Ecto neural progenitor cell (in vitro differentiated cells): Measurements from ENCODE around the gene SEC31B.

Experiments used
- DNase-seq: peaks from one replicate; pipeline ENCODE4 v3.0.0-alpha.2; 2018; ENCODE audit warnings: low spot score

SEC31B gene

DNA sequence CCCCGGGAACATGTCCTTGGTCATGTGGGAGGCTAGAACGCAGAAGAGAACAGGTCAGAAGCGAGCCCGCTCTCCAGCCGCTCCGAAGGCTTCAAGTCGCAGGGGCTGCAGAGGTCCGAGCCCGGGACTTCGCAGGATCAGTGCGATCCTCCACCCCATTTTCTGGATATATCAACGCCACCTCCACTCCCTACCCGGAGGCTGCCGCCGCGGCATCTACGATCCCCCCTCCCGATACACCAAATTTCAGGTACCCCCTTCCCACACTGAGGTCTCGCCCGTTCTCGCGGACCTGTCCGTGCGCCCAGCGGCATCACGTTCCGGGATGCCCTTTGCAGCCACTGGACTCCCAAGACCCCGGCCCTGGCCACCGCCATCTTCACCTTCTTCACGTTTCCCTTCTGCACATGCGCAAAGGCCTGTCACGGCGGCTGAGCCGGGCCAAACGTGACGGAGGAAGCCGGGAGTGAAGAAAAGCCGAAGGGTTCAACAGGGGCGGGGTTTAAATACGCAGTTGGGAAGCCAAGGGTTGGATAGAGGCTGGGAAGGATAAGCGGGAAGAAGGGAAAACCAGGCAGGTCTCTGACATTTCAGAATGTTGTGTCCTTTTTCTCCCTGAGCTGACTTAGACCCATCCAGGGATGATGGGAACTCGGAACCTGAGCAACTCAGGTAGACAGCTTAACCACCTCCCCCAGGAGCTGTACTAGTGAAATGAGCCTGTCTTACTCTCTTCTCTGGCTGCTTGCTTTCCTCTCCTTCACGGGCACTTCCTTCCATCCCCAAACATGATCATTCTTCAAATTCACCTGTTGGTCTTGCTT, 10.0 kb upstream of the SEC31B start, which contains the start of gene NDUFB8:
TSS of gene NDUFB8 (minus strand) at position 397 of the 824 bp plus-strand sequence. CDS start at position 377, 20 bp downstream.
- peak; percentile 92 for DNase-seq

DNA sequence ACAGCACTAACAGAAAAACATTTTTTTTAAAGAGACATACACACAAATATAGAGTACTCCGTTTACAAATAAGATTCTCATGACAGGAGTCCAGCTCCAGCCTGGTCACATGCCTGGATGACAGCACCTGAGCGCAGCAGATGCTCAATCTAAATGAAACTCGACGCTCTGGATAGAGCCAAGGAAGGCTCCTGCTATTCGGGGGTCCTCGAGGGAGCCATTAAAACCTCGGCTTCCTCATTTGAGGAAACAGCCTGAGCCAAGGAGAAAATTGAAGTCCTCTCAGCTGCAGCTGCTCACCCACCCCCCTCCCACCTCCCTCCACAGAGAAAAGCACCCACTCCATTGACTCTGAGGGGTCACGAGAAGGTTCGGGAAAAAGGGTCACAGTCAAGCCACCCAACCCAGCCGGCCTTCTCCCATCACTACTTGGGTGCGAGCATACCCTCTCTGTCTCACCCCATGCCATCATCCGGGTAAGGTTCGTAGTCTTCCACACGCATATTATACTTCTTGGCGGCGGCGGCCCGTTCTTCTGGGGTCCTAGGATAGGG, 9.3 kb upstream of the SEC31B start:
- DNase-seq, result no peak

DNA sequence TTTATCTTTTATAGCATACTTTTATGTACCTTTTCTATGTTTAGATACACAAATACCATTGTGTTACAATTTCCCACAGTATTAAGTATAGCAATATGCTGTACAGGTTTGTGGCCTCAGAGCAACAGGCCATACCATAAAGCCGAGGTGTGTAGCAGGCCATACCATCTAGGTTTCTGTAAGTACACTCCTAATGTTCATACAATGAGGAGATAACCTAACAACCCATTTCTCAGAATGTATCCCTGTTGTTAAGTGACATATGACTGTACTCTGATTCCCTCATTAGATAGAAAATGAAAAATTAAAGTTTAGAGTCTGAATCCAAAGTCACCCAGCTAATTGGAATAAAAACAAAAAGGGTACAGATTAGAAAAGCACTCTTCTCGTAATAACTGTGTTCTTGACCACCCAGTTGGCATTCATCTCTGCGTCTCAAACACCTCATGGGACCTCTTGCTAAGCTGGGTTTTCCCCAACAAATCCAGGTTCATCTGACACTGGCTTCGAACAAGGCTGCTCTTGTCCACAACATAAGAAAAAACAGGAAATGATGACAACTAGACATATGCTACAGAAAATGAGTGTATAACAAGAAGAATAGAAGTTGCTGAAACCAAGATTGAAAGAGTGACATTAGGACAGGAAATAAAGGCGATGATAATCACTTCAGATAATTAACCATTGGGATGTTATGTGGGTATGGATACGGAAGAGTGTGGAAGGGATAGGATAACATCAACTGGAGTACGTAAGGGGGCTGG, 8.6 kb upstream of the SEC31B start:
- DNase-seq, result no peak

DNA sequence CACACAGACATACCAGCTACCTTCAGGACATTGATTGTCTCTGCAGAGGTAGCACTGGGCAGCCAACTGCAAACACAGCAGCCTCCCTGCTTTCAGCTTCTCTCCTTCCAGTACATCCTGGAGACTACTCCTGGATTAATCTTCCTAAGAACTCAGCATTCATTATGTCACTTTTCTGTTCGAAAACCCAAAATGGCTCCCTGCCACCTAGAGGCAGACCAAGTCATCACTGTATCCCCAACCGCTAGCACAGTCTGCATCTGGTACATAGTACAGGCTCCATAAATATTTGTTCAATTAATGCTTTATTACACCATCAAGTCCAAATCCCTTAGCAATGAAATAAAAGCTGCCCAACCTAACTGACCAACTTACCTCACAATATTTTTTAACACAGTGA, 5.0 kb upstream of the SEC31B start:
- DNase-seq, result no peak

DNA sequence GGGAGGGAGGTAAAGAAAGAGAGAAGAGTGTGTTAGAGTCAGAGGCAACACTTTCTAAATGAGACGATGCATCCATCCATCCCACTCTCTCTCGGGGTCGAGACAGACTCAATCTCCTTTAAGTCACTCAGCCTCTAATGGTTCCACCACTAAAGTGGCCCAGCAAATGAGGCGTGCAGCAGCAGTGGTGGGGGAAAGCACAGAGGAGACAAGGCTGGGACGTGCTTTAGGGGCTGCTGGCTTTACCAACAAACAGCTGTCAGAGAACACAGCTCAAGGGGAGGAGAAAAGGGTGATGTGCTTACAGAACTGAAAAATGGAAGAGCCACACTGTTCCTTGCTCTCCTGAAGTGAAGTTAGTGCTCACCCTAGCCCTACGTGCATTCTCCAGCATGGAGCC, 4.5 kb upstream of the SEC31B start:
- DNase-seq, result no peak

DNA sequence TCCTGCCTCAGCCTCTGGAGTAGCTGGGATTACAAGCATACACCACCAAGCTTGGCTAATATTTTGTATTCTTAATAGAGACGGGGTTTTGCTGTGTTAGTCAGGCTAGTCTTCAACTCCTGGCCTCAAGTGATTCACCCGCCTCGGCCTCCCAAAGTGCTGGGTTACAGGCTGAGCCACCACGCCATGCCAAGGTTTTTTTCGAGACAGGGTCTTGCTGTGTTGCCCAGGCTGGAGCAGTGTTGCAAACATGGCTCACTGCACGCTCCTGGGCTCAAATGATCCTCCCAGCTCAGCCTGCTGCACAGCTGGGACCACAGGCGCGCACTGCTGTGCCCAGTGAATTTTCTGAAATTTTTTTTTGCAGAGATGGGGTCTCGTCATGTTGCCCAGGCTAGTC, 3.3 kb upstream of the SEC31B start:
- no peak for DNase-seq

DNA sequence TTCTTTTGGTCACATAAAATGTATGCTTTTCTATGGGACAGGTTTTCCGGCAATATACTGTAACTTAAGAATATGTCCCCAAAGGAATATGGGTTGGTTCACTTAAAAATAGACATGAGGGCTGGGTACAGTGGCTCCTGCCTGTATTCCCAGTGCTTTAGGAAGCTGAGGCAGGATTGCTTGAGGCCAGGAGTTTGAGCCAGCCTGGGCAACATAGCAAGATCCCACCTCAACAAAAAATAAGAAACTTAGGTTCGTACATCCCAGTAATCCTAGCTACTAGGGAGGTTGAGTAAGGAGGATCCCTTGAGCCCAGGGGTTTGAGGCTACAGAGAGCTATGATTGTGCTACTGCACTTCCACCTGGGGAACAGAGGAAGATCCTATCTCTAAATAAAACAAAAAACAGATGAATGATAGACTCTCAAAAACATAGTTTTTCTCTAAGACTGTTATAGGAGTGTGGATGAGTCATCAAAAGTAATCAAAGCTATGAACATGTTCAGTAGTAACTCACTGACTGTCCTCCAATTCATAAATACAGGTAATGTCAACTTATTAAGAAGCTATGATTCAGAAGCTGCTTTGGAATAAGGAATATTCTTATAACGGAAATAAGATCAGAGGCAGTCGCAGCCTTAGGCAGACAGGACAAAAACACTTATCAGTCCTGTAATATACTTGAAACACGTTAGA, 2.6 kb upstream of the SEC31B start:
- DNase-seq, result no peak

GRCh38 chr10:100520811-100521210, 1.1 kb upstream of the SEC31B start:
- DNase-seq, result no peak

- peak; percentile 68 for DNase-seq
These were observed 860 bp downstream of the SEC31B start for GRCh38 chr10:100518761-100519241.

- no peak for DNase-seq
These were observed 2.8 kb downstream of the SEC31B start for GRCh38 chr10:100516847-100517246.

- no peak for DNase-seq
These were observed 4.0 kb downstream of the SEC31B start for GRCh38 chr10:100515612-100516011.

- DNase-seq, result no peak
These were observed 8.9 kb downstream of the SEC31B start for GRCh38 chr10:100510533-100511308.

GRCh38 chr10:100509241-100509840, 10.3 kb downstream of the SEC31B start:
- DNase-seq, result no peak

DNA sequence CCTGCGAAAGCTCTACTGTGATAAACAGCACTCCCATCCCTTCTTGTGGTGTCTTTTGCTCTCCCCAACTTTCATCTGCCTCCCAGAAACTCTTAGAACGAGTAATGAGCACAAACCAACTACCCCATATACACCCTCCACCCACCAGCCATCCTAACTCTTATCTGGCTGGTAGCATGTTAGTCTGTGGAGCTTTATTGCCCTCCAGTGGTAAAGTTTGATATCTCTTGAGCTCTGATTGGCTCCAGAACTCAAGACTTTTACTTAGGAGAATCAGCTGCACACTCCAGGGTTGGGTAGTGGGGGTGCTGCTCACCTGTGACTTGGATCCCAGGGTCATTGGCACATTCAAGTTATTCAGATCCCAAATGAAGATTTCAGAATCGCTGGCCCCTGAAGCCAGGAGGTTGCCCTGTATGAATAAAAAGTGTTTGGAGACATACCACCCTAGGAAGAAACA, 10.9 kb downstream of the SEC31B start:
- DNase-seq, result no peak

DNA sequence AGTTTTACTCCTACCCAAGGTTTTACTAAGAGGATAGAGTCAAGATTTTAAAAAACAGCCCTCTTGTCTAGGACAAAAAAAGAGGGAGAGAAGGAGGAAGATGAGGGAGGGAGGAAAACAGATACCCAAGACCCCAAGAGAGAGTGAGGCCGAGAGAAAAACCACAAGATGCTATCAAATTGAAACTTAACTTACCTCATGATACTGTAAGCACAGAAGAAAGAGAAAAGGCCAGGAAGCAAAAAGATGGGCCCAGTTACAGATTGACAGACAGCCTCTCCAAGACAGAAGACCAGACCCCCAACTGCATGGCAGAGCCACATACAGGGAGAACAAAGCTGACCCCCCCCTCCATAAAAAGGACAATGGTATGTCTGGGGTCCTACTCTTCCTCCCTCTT, 11.4 kb downstream of the SEC31B start:
- no peak for DNase-seq

- no peak for DNase-seq
These were observed 12.3 kb downstream of the SEC31B start for GRCh38 chr10:100507357-100507732.

GRCh38 chr10:100506596-100507356, 12.9 kb downstream of the SEC31B start:
- DNase-seq, result no peak

- no peak for DNase-seq
These were observed 14.5 kb downstream of the SEC31B start for GRCh38 chr10:100505164-100505563.

GRCh38 chr10:100504096-100504495, 15.6 kb downstream of the SEC31B start:
- no peak for DNase-seq

DNA sequence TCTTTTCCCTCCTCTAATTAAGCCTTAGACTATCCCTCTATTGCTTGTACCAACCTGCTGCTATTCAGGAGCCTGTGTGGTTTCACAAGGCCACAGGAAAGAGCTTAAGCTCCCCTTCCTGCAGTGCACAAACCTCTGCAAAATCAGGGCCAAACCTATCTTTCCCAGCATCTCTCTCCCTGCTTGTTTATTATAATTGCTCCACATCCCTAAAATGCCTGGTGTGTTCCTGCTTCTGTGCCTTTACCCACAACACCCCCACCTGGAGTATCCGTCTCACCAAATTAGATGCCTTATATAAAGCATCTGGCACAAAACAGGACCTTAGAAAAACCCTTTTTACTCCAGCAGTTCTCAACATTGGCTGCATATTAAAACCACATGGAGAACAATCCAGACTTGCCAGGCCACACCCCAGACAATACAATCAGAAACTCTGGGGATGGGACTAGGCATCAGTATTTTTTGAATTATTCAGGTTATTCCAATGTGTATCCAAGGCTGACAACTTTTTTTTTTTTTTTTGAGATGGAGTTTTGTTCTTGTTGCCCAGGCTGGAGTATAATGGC, 16.7 kb downstream of the SEC31B start:
- DNase-seq, result no peak
